ENCODE results near the gene NOS1.
A peak's percentile ranks its signal among the peaks of the same experiment; 100 is the strongest.
"Not testable (repeated sequence)": the region's sequence is repeated elsewhere in the genome, so short reads cannot be mapped to it uniquely, and the experiment has no call there.

NOS1 gene

GRCh38 chr12:117202033-117202432 lies 159.4 kb downstream of the NOS1 start:
- H3K4me3 ChIP-seq (replicated peaks in 1 of 2; ENCODE audit: low read depth in 2 of 2, low read length in 2 of 2) = no peak overlapping the region
- no peak for DNase-seq (ENCODE audit: low read depth in 2 of 2)
- TF ChIP-seq CTCF (IDR thresholded peaks at IDR 0.05; ENCODE audit: low read depth, low read length) = no peak

GRCh38 chr12:117199956-117200744 lies 161.3 kb downstream of the NOS1 start:
- DNase-seq (ENCODE audit: low read depth in 2 of 2); H3K4me3 ChIP-seq (replicated peaks in 1 of 2; ENCODE audit: low read depth in 2 of 2, low read length in 2 of 2): not testable (repeated sequence)

- not testable (repeated sequence) for H3K4me3 ChIP-seq (replicated peaks in 1 of 2; ENCODE audit: low read depth in 2 of 2, low read length in 2 of 2); DNase-seq (ENCODE audit: low read depth in 2 of 2)
These were observed 165.1 kb downstream of the NOS1 start for GRCh38 chr12:117196334-117196733.

GRCh38 chr12:117195027-117195426 lies 166.4 kb downstream of the NOS1 start:
- H3K4me3 ChIP-seq (replicated peaks in 1 of 2; ENCODE audit: low read depth in 2 of 2, low read length in 2 of 2); DNase-seq (ENCODE audit: low read depth in 2 of 2): not testable (repeated sequence)

- H3K4me3 ChIP-seq (replicated peaks in 1 of 2; ENCODE audit: low read depth in 2 of 2, low read length in 2 of 2) = no peak overlapping the region
- no peak for TF ChIP-seq CTCF (IDR thresholded peaks at IDR 0.05; ENCODE audit: low read depth, low read length)
- no peak for DNase-seq (ENCODE audit: low read depth in 2 of 2)
These were observed 167.5 kb downstream of the NOS1 start for GRCh38 chr12:117193903-117194302.

GRCh38 chr12:117192581-117192980 lies 168.8 kb downstream of the NOS1 start:
- not testable (repeated sequence) for H3K4me3 ChIP-seq (replicated peaks in 1 of 2; ENCODE audit: low read depth in 2 of 2, low read length in 2 of 2); DNase-seq (ENCODE audit: low read depth in 2 of 2)

- H3K4me3 ChIP-seq (replicated peaks in 1 of 2; ENCODE audit: low read depth in 2 of 2, low read length in 2 of 2) = no peak overlapping the region
- peak; percentile 5 to 46 for DNase-seq (ENCODE audit: low read depth in 2 of 2)
- no peak for TF ChIP-seq CTCF (IDR thresholded peaks at IDR 0.05; ENCODE audit: low read depth, low read length)
These were observed 169.4 kb downstream of the NOS1 start for GRCh38 chr12:117192057-117192456.

GRCh38 chr12:117190210-117190781 lies 171.1 kb downstream of the NOS1 start, which contains the start of gene FBXO21:
Gene FBXO21 (minus strand): TSS chr12:117190470. CDS start chr12:117190456, 14 bp downstream.
- DNase-seq (ENCODE audit: low read depth in 2 of 2) = peak; percentile 82 to 87
- TF ChIP-seq CTCF (IDR thresholded peaks at IDR 0.05; ENCODE audit: low read depth, low read length) = no peak
- H3K4me3 ChIP-seq (replicated peaks in 1 of 2; ENCODE audit: low read depth in 2 of 2, low read length in 2 of 2) = peak within 1 kb of the TSS; percentile 87 to 98

GRCh38 chr12:117189725-117190209 lies 171.7 kb downstream of the NOS1 start:
- no peak for TF ChIP-seq CTCF (IDR thresholded peaks at IDR 0.05; ENCODE audit: low read depth, low read length)
- peak overlapping the region; percentile 87 to 98 for H3K4me3 ChIP-seq (replicated peaks in 1 of 2; ENCODE audit: low read depth in 2 of 2, low read length in 2 of 2)
- DNase-seq (ENCODE audit: low read depth in 2 of 2) = peak; percentile 26 to 47

Data from cardiac fibroblast (primary cell).